HTR-8/SVneo (cell line): Measurements from ENCODE around the gene CDK5RAP3.
"Not testable (repeated sequence)": the region's sequence is repeated elsewhere in the genome, so short reads cannot be mapped to it uniquely, and the experiment has no call there.

Experiments
- DNase-seq: peaks from one replicate; pipeline ENCODE4 v3.0.0; 2011; ENCODE audit warnings: low spot score, mixed read lengths; ENCODE audit not compliant: insufficient read length
- FAIRE-seq: peaks from 2 replicates; lab custom pipeline; 2011; peaks lifted over from hg19 to GRCh38; lab: Jason Lieb, UNC

The CDK5RAP3 gene

GRCh38 chr17:47994724-47995123, 23.8 kb downstream of the CDK5RAP3 start:
- no peak for FAIRE-seq
- no peak for DNase-seq

- FAIRE-seq (no peak), DNase-seq (no peak)
These were observed 24.5 kb downstream of the CDK5RAP3 start for GRCh38 chr17:47995241-47995935.

GRCh38 chr17:47996201-47996600, 25.3 kb downstream of the CDK5RAP3 start:
- no peak for FAIRE-seq

GRCh38 chr17:47997586-47997985, 26.7 kb downstream of the CDK5RAP3 start:
- DNase-seq = no peak
- FAIRE-seq = no peak

More at GRCh38 chr17:47996201-47996600, 25.3 kb downstream of the CDK5RAP3 start:
- DNase-seq = no peak

- FAIRE-seq (no peak), DNase-seq (no peak)
These were observed 27.1 kb downstream of the CDK5RAP3 start for GRCh38 chr17:47998044-47998443.

GRCh38 chr17:47999582-47999981, 28.7 kb downstream of the CDK5RAP3 start:
- DNase-seq (no peak), FAIRE-seq (no peak)

- FAIRE-seq = no peak
These were observed 30.3 kb downstream of the CDK5RAP3 start for GRCh38 chr17:48001197-48001596.

GRCh38 chr17:48001657-48002056, 30.7 kb downstream of the CDK5RAP3 start:
- not testable (repeated sequence) for FAIRE-seq, DNase-seq

More at GRCh38 chr17:48001197-48001596, 30.3 kb downstream of the CDK5RAP3 start:
- no peak for DNase-seq

GRCh38 chr17:48002266-48002915, 31.5 kb downstream of the CDK5RAP3 start:
- DNase-seq (peak; percentile 60), FAIRE-seq (no peak)

- DNase-seq = no peak
- no peak for FAIRE-seq
These were observed 32.1 kb downstream of the CDK5RAP3 start for GRCh38 chr17:48002916-48003416.

- DNase-seq = no peak
- no peak for FAIRE-seq
These were observed 32.7 kb downstream of the CDK5RAP3 start for GRCh38 chr17:48003417-48004151.

GRCh38 chr17:48004983-48005382, 34.1 kb downstream of the CDK5RAP3 start:
- FAIRE-seq (no peak), DNase-seq (no peak)

- FAIRE-seq (no peak), DNase-seq (no peak)
These were observed 36.2 kb downstream of the CDK5RAP3 start for GRCh38 chr17:48006936-48007709.

- FAIRE-seq = no peak
- no peak for DNase-seq
These were observed 39.3 kb downstream of the CDK5RAP3 start for GRCh38 chr17:48010193-48010592.

GRCh38 chr17:48011405-48012150, 40.7 kb downstream of the CDK5RAP3 start:
- peak; percentile 80 for DNase-seq

GRCh38 chr17:48012151-48012520, 41.2 kb downstream of the CDK5RAP3 start:
- DNase-seq (no peak), FAIRE-seq (peak; percentile 59)

More at GRCh38 chr17:48011405-48012150, 40.7 kb downstream of the CDK5RAP3 start:
- no peak for FAIRE-seq

GRCh38 chr17:48012654-48013053, 41.7 kb downstream of the CDK5RAP3 start:
- FAIRE-seq = no peak
- no peak for DNase-seq

- no peak for FAIRE-seq
These were observed 43.1 kb downstream of the CDK5RAP3 start for GRCh38 chr17:48013876-48014594.

More at GRCh38 chr17:48013876-48014594, 43.1 kb downstream of the CDK5RAP3 start:
- DNase-seq = no peak
